Measurements from ENCODE around the gene COL4A3.

Gene COL4A3

DNA sequence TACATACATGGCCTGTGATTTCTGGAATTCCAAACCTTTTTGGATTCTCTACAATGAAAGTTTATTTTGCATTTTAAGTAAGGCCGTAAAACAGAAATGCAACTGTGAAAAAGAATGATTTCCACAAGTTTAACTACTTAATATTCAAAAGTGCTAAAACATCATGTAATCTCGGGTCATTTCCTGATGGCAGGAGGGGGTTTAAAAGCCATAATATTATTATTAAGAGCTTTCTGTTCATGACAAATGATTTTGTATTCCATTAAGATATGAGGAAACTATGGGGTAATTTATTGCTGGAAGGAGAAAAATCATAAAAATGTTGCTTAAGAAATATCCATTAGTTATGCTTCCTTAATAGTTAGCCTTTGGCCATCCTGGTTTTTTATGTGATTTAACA, 65.7 kb downstream of the COL4A3 start:
- Mint-ChIP-seq H3K4me1 (no peaks in the 10 kb centered on the region), H3K27me3 (peaks cover 42% of the 10 kb centered on the region), H3K27ac (ENCODE audit: low read depth) (no peak overlapping the region), H3K36me3 (ENCODE audit: insufficient read depth) (no peaks in the 10 kb centered on the region), H3K9me3 (peaks cover 6% of the 10 kb centered on the region), H3K4me3 (no peak overlapping the region)
- no peak for ATAC-seq (replicated peaks; ENCODE audit: extremely low read depth, poor library complexity, severe bottlenecking)
- no peak for DNase-seq (ENCODE audit: low spot score in 2 of 2)

DNA sequence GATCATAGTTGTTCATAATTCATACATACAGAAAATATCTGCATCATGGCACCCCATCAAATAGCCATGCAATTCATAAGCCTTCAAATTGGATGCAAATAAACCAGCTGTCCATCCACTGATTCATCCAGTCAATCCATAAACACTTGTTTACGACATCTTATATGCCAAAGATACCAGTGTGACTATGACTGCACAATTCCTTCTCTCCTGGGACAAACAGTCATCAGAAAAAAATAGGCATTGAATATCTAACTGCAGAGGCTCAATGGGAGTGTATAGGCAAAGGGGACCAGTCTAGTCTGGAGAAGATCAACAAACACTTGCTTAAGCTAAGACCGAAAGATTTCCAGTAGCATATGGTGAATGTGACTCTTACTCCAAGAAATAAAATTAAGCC, 70.0 kb downstream of the COL4A3 start:
- no peak for ATAC-seq (replicated peaks; ENCODE audit: extremely low read depth, poor library complexity, severe bottlenecking)
- H3K4me3 Mint-ChIP-seq = no peak overlapping the region
- H3K27me3 Mint-ChIP-seq = peaks cover 14% of the 10 kb centered on the region

DNA sequence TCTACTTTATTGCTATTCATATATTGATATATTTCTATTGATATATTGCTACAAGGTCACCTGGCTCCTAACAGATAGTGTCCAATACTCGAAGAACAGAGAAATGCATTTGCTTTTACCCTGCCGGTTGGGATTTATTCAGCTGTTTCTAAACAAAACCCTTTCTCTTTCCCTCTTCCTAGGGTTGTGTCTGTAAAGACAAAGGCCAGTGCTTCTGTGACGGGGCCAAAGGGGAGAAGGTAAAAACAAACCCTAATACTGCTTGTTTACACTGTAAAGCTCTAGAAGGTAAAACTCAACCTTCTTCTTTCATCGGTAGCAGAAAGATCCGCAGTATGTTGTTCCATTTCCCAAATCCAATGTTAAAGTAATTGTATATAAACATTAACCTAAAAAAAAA, 73.4 kb downstream of the COL4A3 start:
- ATAC-seq (replicated peaks; ENCODE audit: extremely low read depth, poor library complexity, severe bottlenecking) (no peak), DNase-seq (ENCODE audit: low spot score in 2 of 2) (no peak)
- no peak overlapping the region for H3K27ac Mint-ChIP-seq (ENCODE audit: low read depth)
- no peaks in the 10 kb centered on the region for H3K36me3 Mint-ChIP-seq (ENCODE audit: insufficient read depth)
- no peaks in the 10 kb centered on the region for H3K9me3 Mint-ChIP-seq
- H3K4me3 Mint-ChIP-seq = no peak overlapping the region
- H3K27me3 Mint-ChIP-seq = peaks cover 23% of the 10 kb centered on the region
- no peaks in the 10 kb centered on the region for H3K4me1 Mint-ChIP-seq

More for the DNA sequence above, 70.0 kb downstream of the COL4A3 start:
- H3K4me1 Mint-ChIP-seq = no peaks in the 10 kb centered on the region
- DNase-seq (ENCODE audit: low spot score in 2 of 2) = no peak
- H3K27ac Mint-ChIP-seq (ENCODE audit: low read depth) = no peak overlapping the region
- H3K36me3 Mint-ChIP-seq (ENCODE audit: insufficient read depth) = no peaks in the 10 kb centered on the region
- H3K9me3 Mint-ChIP-seq = peaks cover 6% of the 10 kb centered on the region

DNA sequence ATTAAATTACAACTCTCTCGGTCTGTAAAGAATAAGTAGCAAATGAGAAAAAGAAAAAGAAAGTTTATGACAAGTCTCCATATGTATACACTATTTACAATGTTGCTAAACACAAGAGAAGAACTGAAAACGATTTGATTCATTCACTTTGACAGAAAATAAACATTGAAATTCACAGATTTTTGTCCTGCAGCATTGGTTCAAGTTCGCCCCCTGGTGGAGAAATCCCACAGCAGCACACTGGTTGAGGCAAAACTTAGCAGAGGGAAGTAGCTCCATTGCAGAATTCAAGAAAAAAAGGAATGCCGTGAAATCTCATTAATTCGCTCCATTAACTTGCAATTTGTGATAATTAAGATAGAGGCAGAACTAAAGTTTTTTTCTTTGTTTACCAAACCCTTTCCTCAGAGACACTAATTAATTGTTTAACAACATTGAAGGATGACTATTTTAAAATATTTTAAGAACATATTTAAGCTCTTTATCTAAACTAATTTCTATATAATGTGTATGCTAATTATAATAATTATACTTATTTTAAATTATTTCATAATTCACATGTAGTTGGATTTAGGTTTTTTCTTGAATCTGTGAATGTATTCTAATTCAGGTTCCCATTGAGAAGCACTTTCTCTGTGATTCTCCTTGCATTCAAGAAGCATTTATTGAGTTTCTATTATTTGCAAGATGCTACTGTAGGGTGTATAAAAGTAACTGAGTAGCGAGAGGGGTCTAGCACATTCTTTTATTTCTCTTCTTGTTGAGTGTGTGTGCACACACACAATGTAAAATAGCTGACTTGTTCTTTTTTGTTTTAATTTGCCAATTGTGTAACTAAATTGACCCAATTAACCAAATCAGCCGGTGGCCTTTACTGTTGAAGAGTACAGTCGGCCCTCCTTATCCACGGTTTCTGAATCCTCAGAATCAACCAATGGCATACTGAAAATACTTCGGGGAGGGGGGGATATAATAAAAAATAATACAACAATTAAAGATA, 74.1 kb downstream of the COL4A3 start:
- Mint-ChIP-seq H3K9me3 (no peaks in the 10 kb centered on the region), H3K27me3 (peaks cover 23% of the 10 kb centered on the region), H3K4me3 (no peak overlapping the region), H3K36me3 (ENCODE audit: insufficient read depth) (no peaks in the 10 kb centered on the region), H3K27ac (ENCODE audit: low read depth) (no peak overlapping the region), H3K4me1 (no peaks in the 10 kb centered on the region)
- ATAC-seq (replicated peaks; ENCODE audit: extremely low read depth, poor library complexity, severe bottlenecking) = no peak
- DNase-seq (ENCODE audit: low spot score in 2 of 2) = peak; percentile 19 to 31

DNA sequence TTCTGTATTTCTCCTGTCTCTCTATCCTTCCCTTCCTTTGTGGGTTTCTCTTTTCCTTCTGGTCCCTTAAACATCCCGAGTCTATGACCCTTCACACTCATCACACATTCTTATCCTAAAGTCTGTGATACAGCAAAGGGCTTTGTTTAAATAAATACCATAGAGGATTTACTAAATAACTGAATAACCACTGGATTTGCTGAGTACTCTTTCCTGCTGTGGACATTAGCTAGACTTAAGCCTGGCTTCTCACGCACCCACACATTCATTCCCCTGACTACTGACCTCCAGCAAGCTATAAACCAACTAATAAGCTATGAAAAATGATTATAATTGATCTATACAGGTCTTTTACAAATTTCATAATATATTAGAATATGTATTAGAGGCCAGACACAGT, 76.6 kb downstream of the COL4A3 start:
- Mint-ChIP-seq H3K4me1 (no peaks in the 10 kb centered on the region), H3K9me3 (no peaks in the 10 kb centered on the region), H3K27ac (ENCODE audit: low read depth) (no peak overlapping the region), H3K27me3 (peaks cover 23% of the 10 kb centered on the region), H3K4me3 (no peak overlapping the region), H3K36me3 (ENCODE audit: insufficient read depth) (no peaks in the 10 kb centered on the region)
- no peak for DNase-seq (ENCODE audit: low spot score in 2 of 2)
- no peak for ATAC-seq (replicated peaks; ENCODE audit: extremely low read depth, poor library complexity, severe bottlenecking)

DNA sequence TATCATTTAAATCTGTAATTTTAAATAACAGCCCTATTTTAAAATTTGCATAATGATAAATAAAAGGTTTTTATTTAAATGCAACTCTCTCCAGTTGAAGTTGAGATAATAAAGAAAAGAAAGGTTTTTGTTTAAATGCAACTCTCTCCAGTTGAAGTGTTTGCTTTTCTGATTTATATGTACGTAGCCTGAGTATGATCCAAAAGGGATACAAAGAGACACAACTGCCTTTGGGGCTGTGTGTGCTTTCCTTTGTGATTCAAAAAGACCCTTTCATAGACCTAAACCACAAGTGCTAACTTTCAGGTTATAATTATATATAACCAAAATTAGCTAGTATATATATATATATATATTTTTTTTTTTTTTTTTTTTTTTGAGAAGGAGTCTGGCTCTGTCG, 84.5 kb downstream of the COL4A3 start:
- no peak for DNase-seq (ENCODE audit: low spot score in 2 of 2)
- ATAC-seq (replicated peaks; ENCODE audit: extremely low read depth, poor library complexity, severe bottlenecking) = no peak

DNA sequence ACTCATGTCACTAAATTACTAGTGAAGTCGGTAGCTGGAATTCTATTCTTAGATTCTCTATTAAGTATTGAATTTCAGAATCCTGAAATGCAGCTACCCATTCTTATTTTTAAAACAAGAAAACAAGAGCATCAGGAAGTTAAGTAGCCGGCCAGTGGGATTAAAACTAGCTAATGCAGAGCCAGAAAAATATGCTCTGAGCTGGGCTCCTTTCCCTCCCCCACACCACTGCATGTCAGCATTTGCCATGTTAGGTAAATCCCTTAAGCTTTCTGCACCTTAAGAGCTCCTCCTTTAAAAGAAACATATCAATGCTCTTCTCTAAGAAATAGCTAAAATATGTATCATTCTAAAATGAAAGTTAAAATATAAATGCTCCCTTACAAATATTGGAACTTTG, 88.4 kb downstream of the COL4A3 start:
- DNase-seq (ENCODE audit: low spot score in 2 of 2) = no peak
- Mint-ChIP-seq H3K4me1 (no peaks in the 10 kb centered on the region), H3K9me3 (no peaks in the 10 kb centered on the region), H3K27ac (ENCODE audit: low read depth) (no peak overlapping the region), H3K36me3 (ENCODE audit: insufficient read depth) (no peaks in the 10 kb centered on the region), H3K4me3 (no peak overlapping the region), H3K27me3 (peaks cover 28% of the 10 kb centered on the region)
- ATAC-seq (replicated peaks; ENCODE audit: extremely low read depth, poor library complexity, severe bottlenecking) = no peak

More for the DNA sequence above, 84.5 kb downstream of the COL4A3 start:
- Mint-ChIP-seq H3K4me1 (no peaks in the 10 kb centered on the region), H3K27me3 (peaks cover 31% of the 10 kb centered on the region), H3K4me3 (no peak overlapping the region), H3K27ac (ENCODE audit: low read depth) (no peak overlapping the region), H3K36me3 (ENCODE audit: insufficient read depth) (peaks cover 1% of the 10 kb centered on the region), H3K9me3 (no peaks in the 10 kb centered on the region)

DNA sequence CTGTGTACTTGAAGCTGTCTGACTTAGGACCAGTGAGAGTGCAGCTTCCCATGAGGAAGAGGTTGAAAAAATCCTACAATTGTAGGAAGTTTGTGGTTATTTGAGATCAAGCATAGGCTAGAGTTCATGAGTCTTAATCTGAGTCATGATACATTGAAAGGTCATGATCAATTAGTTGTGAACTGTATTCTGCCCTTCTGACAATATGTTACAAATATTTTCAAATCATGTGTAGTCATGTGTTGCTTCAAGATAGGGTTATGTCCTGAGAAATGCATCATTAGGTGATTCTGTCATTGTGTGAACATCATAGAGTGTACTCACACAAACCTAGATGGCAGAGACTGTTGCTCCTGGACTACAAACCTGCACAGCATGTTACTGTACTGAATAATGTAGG, 92.2 kb downstream of the COL4A3 start:
- Mint-ChIP-seq H3K9me3 (no peaks in the 10 kb centered on the region), H3K4me3 (no peak overlapping the region), H3K27me3 (peaks cover 13% of the 10 kb centered on the region), H3K4me1 (no peaks in the 10 kb centered on the region), H3K27ac (ENCODE audit: low read depth) (no peak overlapping the region), H3K36me3 (ENCODE audit: insufficient read depth) (peaks cover 3% of the 10 kb centered on the region)
- DNase-seq (ENCODE audit: low spot score in 2 of 2) (no peak), ATAC-seq (replicated peaks; ENCODE audit: extremely low read depth, poor library complexity, severe bottlenecking) (no peak)

DNA sequence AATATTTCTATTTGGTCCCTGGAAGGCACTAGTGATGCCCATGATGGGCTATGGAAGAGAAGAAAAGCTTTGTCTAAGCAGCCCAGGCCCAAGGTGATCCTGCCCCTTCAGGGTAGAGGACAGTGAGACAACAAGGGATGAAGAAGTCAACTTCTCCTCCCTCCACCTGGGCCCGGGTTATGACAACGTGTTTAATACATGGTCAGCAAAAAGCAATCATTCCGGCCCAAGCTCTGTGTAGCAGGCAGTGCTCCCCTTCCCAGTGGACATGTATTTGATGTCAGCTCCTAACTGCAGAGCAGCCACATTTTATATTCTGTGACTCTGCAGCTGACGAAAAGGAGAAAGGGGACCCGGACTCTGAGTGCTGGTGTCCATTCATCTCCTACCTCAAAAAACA, 93.4 kb downstream of the COL4A3 start:
- H3K4me3 Mint-ChIP-seq = no peak overlapping the region
- H3K4me1 Mint-ChIP-seq = no peaks in the 10 kb centered on the region
- no peak for ATAC-seq (replicated peaks; ENCODE audit: extremely low read depth, poor library complexity, severe bottlenecking)
- no peak for DNase-seq (ENCODE audit: low spot score in 2 of 2)
- H3K9me3 Mint-ChIP-seq = no peaks in the 10 kb centered on the region
- H3K36me3 Mint-ChIP-seq (ENCODE audit: insufficient read depth) = peaks cover 3% of the 10 kb centered on the region
- no peak overlapping the region for H3K27ac Mint-ChIP-seq (ENCODE audit: low read depth)
- H3K27me3 Mint-ChIP-seq = peaks cover 13% of the 10 kb centered on the region

DNA sequence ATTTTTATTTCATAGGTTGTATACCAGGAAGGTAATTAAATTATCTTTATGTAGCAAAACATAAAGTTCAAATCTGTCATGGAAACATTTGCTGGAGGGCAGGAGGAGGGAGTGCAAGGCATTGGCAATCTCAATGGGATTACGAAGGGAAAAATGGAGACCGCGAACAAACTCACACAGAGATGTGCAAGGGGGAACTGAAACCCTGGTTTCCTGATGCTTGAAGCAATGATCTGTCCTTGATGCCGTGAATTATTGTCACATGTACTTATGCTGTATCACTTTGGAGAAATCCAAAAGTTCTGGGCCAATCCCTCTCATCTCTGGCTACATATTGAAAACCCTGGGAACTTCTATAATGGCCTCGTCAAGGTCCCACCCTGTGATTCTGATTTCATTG, 95.6 kb downstream of the COL4A3 start:
- DNase-seq (ENCODE audit: low spot score in 2 of 2) = no peak
- H3K27ac Mint-ChIP-seq (ENCODE audit: low read depth) = no peak overlapping the region
- peaks cover 7% of the 10 kb centered on the region for H3K27me3 Mint-ChIP-seq

DNA sequence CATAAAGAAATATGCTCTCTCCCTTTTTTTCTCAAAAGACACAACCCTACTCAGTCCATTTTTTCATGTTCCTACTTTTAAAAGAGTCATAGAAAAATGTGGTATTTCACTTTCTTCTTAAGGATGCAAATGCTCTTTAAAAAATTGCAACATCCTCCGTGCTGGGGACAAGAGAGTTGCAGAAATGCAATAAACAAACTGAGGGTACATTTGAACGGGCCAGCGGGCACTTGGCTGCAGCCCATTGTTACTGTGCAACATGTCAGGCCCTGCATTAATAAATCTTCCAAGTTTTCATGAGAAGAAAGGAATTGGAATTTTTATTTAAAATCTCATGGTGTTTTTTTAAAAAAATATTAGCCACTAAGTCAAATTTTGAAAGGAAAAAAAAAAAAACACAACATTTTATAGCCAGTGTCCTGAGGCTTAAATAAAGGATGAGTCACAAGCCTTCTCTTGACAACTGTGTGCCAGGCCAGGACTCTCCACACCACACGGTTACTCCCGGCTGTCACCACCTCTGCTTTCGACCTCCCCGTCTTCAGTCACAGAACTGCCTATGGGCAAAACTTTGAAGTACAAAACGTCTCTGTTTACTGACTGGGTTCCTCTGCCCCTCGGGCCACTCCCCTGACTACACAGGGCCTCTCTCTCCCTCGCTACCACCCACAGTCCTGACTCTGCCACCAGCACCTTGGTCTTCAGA, 103.1 kb downstream of the COL4A3 start:
- Mint-ChIP-seq H3K4me1 (no peaks in the 10 kb centered on the region), H3K9me3 (no peaks in the 10 kb centered on the region), H3K4me3 (no peak overlapping the region), H3K27me3 (peaks cover 9% of the 10 kb centered on the region), H3K36me3 (ENCODE audit: insufficient read depth) (no peaks in the 10 kb centered on the region), H3K27ac (ENCODE audit: low read depth) (no peak overlapping the region)
- no peak for ATAC-seq (replicated peaks; ENCODE audit: extremely low read depth, poor library complexity, severe bottlenecking)
- DNase-seq (ENCODE audit: low spot score in 2 of 2) = no peak

More for the DNA sequence above, 95.6 kb downstream of the COL4A3 start:
- no peaks in the 10 kb centered on the region for H3K4me1 Mint-ChIP-seq
- no peak overlapping the region for H3K4me3 Mint-ChIP-seq
- no peak for ATAC-seq (replicated peaks; ENCODE audit: extremely low read depth, poor library complexity, severe bottlenecking)
- no peaks in the 10 kb centered on the region for H3K9me3 Mint-ChIP-seq
- H3K36me3 Mint-ChIP-seq (ENCODE audit: insufficient read depth) = peaks cover 3% of the 10 kb centered on the region

DNA sequence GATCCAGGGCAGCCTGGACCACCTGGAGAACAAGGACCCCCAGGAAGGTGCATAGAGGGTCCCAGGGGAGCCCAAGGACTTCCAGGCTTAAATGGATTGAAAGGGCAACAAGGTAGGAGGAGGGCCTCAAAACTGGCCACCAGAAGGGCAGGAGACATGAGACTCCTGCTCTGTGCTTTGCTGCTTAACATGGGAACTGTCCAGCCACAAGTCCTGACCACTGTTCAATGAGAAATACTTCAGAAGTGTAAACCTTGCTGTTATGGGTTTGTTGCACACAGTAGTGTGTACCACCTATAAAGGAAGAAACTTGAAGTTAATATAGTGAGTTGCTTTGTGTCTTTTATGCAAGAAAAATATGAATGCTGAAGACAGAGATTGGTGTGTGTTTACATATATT, 116.5 kb downstream of the COL4A3 start:
- H3K27ac Mint-ChIP-seq (ENCODE audit: low read depth) = no peak overlapping the region
- no peaks in the 10 kb centered on the region for H3K36me3 Mint-ChIP-seq (ENCODE audit: insufficient read depth)
- ATAC-seq (replicated peaks; ENCODE audit: extremely low read depth, poor library complexity, severe bottlenecking) = no peak
- no peaks in the 10 kb centered on the region for H3K9me3 Mint-ChIP-seq
- DNase-seq (ENCODE audit: low spot score in 2 of 2) = no peak
- H3K27me3 Mint-ChIP-seq = peaks cover 19% of the 10 kb centered on the region
- H3K4me1 Mint-ChIP-seq = no peaks in the 10 kb centered on the region
- H3K4me3 Mint-ChIP-seq = no peak overlapping the region

DNA sequence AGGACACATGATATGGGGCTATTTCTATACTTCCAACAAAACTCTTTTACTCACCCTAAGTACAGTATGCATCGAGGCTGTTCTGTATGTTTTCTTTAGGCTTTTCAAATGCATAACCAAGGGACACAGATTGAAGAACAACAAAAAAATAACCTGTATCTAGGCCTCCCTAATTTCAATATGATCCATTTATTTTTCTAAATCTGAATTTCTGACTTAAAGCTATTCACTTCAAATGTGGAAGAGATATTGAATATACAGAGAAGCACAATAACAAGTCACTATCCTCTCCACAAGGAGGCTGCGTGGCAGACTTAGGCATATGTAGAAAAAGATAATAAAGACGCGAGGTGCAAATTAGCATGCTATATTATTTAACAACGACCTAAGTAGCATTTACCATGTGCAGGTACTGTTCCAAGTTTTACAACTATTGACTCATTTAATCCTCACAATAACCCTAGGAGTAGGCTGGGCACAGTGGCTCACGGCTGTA, 121.4 kb downstream of the COL4A3 start:
- H3K27me3 Mint-ChIP-seq = peaks cover 2% of the 10 kb centered on the region
- ATAC-seq (replicated peaks; ENCODE audit: extremely low read depth, poor library complexity, severe bottlenecking) (no peak), DNase-seq (ENCODE audit: low spot score in 2 of 2) (no peak)
- H3K36me3 Mint-ChIP-seq (ENCODE audit: insufficient read depth) = no peaks in the 10 kb centered on the region
- no peak overlapping the region for H3K4me3 Mint-ChIP-seq
- H3K9me3 Mint-ChIP-seq = no peaks in the 10 kb centered on the region
- H3K27ac Mint-ChIP-seq (ENCODE audit: low read depth) = no peak overlapping the region
- no peaks in the 10 kb centered on the region for H3K4me1 Mint-ChIP-seq

Measured in central memory CD8-positive, alpha-beta T cell (primary cell).